Measurements from ENCODE around the gene ITGA8. TPM values are rescaled to one million over a fixed set of nuclear protein-coding genes. Genes with fewer than 3 reads are reported as not detected.

The ITGA8 gene
- total RNA-seq, 1 experiment from 2014 or later = 0.02 TPM

DNA sequence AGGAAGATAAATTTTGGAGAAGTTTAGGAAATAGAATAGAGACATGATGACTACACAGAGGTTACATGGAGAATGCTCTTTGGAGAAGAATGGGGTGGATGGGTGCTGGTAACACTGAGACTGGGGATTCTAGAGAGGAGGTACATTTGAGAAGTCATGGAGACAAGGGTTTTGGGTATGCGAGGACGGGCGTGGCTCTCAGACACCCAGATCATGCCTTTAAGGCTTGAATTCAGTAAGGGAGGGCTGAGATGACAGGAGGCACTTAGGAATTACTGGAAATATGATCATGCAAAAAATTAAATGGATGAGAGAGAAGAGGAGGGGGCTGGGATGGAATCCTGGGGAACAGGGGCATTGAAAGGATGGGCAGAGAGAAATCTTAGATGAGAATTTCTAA lies 168.8 kb downstream of the ITGA8 start:
- no TSS peak for BruUV-seq (replicated peaks)
- ChIA-PET CTCF (no interaction called here), POLR2A (no interaction called here), RAD21 (ENCODE audit: low non-redundant PET in 1 of 2, low total read pairs in 2 of 2, uncharacterized antibody in 2 of 2, unreplicated experiment in 2 of 2) (no interaction called here)
- Histone ChIP-seq H3K27me3 (ENCODE audit: insufficient read depth, low read length) (peaks cover 8% of the 10 kb centered on the region; the same call in 1 of the 2 replicates), H3K4me2 (ENCODE audit: low read length) (no peak overlapping the region), H3K9me3 (ENCODE audit: control insufficient read depth in 1 of 2, insufficient read depth in 1 of 2, low read depth in 1 of 2, low read length in 2 of 2) (no peaks in the 10 kb centered on the region), H4K20me1 (ENCODE audit: insufficient read depth) (no peaks in the 10 kb centered on the region), H3K9me2 (ENCODE audit: insufficient read depth) (no peaks in the 10 kb centered on the region), H3K36me3 (ENCODE audit: control insufficient read depth in 1 of 2, insufficient read depth in 2 of 2, low read length in 2 of 2) (no peaks in the 10 kb centered on the region), H3K9ac (ENCODE audit: low read length) (no peak overlapping the region), H3K79me2 (ENCODE audit: insufficient read depth, low read length) (no peaks in the 10 kb centered on the region), H3K4me3 (replicated peaks in 1 of 2; ENCODE audit: low read depth in 1 of 2, low read length in 2 of 2) (no peak overlapping the region), H3K4me1 (ENCODE audit: control insufficient read depth in 1 of 2, insufficient read depth in 2 of 2, low read length in 2 of 2) (no peaks in the 10 kb centered on the region), H3K27ac (ENCODE audit: low read depth, low read length) (no peak overlapping the region), H2AFZ (ENCODE audit: low read depth, low read length, poor library complexity, severe bottlenecking) (no peak overlapping the region)
- DNase-seq (ENCODE audit: low read depth, low spot score) (no peak), ATAC-seq (no peak)
- TF ChIP-seq CEBPB (IDR thresholded peaks at IDR 0.05; ENCODE audit: low read depth) (no peak), JUND (IDR thresholded peaks at IDR 0.05) (no peak), EGR1 (IDR thresholded peaks at IDR 0.05; ENCODE audit: low read depth) (no peak), MAX (IDR thresholded peaks at IDR 0.05) (no peak)
- intact Hi-C loops (cut with micrococcal nuclease) = no loop called here

GRCh38 chr10:15548331-15548730 lies 171.4 kb downstream of the ITGA8 start:
- H3K9me3 ChIP-seq (ENCODE audit: control insufficient read depth in 1 of 2, insufficient read depth in 1 of 2, low read depth in 1 of 2, low read length in 2 of 2) = no peaks in the 10 kb centered on the region
- H3K4me2 ChIP-seq (ENCODE audit: low read length) = no peak overlapping the region
- H3K79me2 ChIP-seq (ENCODE audit: insufficient read depth, low read length) = no peaks in the 10 kb centered on the region
- ATAC-seq = no peak
- ChIA-PET POLR2A (no interaction called here), CTCF (interaction anchor here (0.6 kb wide), 1 partner anchor 984 kb away, joined by 3 read pairs; no protein-coding TSS in a partner anchor), RAD21 (ENCODE audit: low non-redundant PET in 1 of 2, low total read pairs in 2 of 2, uncharacterized antibody in 2 of 2, unreplicated experiment in 2 of 2) (no interaction called here)
- no peaks in the 10 kb centered on the region for H3K9me2 ChIP-seq (ENCODE audit: insufficient read depth)
- no peak for TF ChIP-seq TCF7L2 (IDR thresholded peaks at IDR 0.05; ENCODE audit: borderline replicate concordance, extremely low read depth, insufficient read depth, insufficient read length)
- H3K27me3 ChIP-seq (ENCODE audit: insufficient read depth, low read length) = peaks cover 8% of the 10 kb centered on the region; the same call in 1 of the 2 replicates
- no peaks in the 10 kb centered on the region for H4K20me1 ChIP-seq (ENCODE audit: insufficient read depth)
- no peak overlapping the region for H3K27ac ChIP-seq (ENCODE audit: low read depth, low read length)
- H2AFZ ChIP-seq (ENCODE audit: low read depth, low read length, poor library complexity, severe bottlenecking) = no peak overlapping the region
- DNase-seq (ENCODE audit: low read depth, low spot score) = no peak
- H3K4me1 ChIP-seq (ENCODE audit: control insufficient read depth in 1 of 2, insufficient read depth in 2 of 2, low read length in 2 of 2) = no peaks in the 10 kb centered on the region
- BruUV-seq (replicated peaks) = no TSS peak
- no peak overlapping the region for H3K9ac ChIP-seq (ENCODE audit: low read length)
- no peaks in the 10 kb centered on the region for H3K36me3 ChIP-seq (ENCODE audit: control insufficient read depth in 1 of 2, insufficient read depth in 2 of 2, low read length in 2 of 2)
- intact Hi-C loops (cut with micrococcal nuclease) = no loop called here
- H3K4me3 ChIP-seq (replicated peaks in 1 of 2; ENCODE audit: low read depth in 1 of 2, low read length in 2 of 2) = no peak overlapping the region
